ENCODE results near the gene KRTAP5-1.

KRTAP5-1 gene

DNA sequence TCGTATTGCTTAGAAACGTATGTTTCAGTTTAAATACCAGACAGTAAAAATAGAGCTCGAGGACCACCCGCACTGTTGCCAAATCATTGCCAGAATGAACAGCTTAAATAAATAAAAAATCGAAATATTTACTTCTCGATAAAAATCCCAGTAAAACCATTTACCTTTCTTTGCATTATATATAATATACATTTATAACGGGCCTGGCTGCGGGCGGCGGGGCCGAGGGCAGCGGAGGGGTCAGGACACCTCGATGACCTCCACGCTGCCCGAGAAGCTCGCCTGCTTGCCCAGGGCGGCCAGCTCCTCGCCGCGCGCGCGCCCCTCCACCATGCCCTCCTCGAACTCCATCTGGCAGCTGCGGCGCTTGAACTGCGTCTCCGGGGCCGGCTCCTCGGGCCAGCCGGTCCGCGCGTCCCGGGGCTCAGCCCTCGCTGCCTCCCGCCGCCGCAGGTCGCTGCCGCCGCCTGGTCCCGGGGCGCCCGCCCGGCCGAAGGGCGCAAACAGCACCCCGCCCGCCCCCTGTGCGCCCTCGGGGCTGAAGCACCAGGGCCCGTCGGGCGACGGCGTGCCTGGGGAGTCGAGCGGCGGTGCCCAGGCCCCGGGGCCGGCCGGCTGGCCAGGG is 28.7 kb downstream of the KRTAP5-1 start:
- Mint-ChIP-seq H3K27ac (no peak overlapping the region), H3K4me1 (ENCODE audit: low read depth) (no peaks in the 10 kb centered on the region), H3K9me3 (no peaks in the 10 kb centered on the region), H3K36me3 (ENCODE audit: low read depth) (no peaks in the 10 kb centered on the region), H3K27me3 (peaks cover 72% of the 10 kb centered on the region), H3K4me3 (no peak overlapping the region)
- intact Hi-C loops (cut with micrococcal nuclease) = no loop called here

DNA sequence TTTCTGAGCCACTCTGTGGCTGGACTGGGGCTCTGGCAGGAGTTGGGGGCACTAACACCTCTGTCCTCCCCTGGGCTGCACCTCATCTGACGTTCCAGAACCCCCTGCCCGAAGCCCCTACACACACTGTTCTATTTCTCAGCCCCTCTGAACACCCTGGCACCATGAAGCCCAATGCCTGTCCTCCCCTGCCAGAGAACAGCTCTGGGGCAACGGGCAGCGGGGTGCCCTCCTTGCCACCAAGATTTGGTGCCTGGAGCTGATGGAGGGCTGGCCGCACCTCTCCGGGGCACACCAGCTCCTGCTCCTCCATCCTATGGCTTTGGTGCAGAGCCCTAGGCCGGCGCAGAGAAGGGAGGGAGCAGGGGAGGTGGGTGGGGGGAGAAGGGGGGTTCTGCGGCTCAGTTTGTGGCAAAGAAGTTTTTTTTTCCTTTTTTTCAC is 29.4 kb downstream of the KRTAP5-1 start:
- H3K27ac Mint-ChIP-seq = no peak overlapping the region
- intact Hi-C loops (cut with micrococcal nuclease) = no loop called here
- H3K4me3 Mint-ChIP-seq = no peak overlapping the region
- H3K4me1 Mint-ChIP-seq (ENCODE audit: low read depth) = no peaks in the 10 kb centered on the region
- H3K9me3 Mint-ChIP-seq = no peaks in the 10 kb centered on the region
- no peaks in the 10 kb centered on the region for H3K36me3 Mint-ChIP-seq (ENCODE audit: low read depth)
- H3K27me3 Mint-ChIP-seq = peaks cover 69% of the 10 kb centered on the region

DNA sequence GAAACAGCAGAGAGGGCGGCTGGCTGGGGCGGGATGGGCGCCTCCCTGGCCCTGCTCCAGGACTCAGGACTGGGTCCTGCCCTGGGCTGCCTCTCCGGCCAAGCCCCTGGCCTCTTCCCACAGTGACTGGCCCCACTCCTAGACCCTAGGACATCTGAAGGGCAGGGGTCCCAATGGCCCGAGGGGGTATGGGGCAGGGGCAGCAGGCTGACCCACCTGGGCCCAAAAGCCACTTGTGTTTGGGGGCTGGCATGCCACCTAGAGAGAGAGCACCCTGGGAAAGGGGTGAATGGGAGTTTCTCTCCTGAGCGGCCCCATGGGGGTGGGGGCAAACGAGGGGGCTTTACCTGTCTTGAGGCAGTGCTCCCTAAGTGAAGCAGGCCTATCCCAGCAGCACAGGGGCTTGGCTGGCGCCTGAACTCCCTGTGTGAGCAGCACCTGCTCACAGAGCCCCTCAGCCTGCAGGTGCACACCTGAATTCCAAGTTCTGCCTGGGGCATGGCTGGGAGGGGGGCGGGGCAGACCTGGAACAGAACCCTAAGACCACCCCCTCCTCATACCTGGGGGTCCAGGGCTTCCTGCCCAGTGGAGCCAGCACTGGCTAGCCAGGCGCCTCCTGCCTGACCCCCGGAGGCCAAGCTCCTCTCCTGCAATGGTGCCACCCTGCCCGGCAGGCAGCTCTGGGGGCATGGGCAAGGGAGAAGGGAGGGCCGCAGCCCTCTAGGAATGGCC is 29.9 kb downstream of the KRTAP5-1 start:
- Mint-ChIP-seq H3K36me3 (ENCODE audit: low read depth) (no peaks in the 10 kb centered on the region), H3K27ac (no peak overlapping the region), H3K4me3 (no peak overlapping the region), H3K4me1 (ENCODE audit: low read depth) (no peaks in the 10 kb centered on the region), H3K27me3 (peaks cover 67% of the 10 kb centered on the region), H3K9me3 (no peaks in the 10 kb centered on the region)
- intact Hi-C loops (cut with micrococcal nuclease) = no loop called here

DNA sequence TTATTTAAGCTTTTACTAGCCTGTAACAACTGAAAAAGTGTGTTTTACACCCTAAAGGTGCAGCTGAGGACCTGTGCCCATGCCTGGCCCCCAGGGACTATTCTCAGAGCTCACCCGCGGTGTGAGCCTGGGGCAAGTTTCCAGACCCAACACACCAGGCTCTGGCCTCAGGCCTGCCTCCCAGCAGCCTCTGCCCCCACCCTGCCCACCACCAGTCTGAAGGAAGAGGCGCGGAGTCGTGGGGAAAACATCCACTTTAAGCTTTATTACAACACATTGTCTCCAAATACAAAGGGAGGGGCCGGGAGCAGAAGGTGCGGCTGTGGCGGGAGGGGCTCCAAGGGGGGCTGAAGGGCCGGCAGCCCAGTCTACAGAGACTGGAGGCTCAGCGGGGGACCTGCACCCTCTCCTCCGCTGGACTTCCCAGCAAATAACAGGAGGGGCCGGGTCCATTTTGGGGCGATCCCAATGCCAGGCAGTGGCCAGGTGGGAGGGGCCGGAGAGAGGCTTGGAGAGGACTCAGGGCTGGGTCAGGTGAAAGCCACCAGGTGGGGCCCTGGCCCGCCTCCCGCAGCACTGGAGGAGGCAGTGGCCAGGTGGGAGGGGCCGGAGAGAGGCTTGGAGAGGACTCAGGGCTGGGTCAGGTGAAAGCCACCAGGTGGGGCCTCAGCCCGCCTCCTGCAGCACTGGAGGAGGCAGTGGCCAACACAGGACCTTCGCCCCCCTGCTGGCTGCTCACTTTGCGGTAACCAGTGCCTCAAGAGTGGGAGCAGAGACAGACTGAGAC is 31.1 kb downstream of the KRTAP5-1 start:
- no peak overlapping the region for H3K4me3 Mint-ChIP-seq
- peaks cover 68% of the 10 kb centered on the region for H3K27me3 Mint-ChIP-seq
- no peak overlapping the region for H3K27ac Mint-ChIP-seq
- intact Hi-C loops (cut with micrococcal nuclease) = no loop called here
- no peaks in the 10 kb centered on the region for H3K9me3 Mint-ChIP-seq
- peaks cover 1% of the 10 kb centered on the region for H3K4me1 Mint-ChIP-seq (ENCODE audit: low read depth)
- no peaks in the 10 kb centered on the region for H3K36me3 Mint-ChIP-seq (ENCODE audit: low read depth)

DNA sequence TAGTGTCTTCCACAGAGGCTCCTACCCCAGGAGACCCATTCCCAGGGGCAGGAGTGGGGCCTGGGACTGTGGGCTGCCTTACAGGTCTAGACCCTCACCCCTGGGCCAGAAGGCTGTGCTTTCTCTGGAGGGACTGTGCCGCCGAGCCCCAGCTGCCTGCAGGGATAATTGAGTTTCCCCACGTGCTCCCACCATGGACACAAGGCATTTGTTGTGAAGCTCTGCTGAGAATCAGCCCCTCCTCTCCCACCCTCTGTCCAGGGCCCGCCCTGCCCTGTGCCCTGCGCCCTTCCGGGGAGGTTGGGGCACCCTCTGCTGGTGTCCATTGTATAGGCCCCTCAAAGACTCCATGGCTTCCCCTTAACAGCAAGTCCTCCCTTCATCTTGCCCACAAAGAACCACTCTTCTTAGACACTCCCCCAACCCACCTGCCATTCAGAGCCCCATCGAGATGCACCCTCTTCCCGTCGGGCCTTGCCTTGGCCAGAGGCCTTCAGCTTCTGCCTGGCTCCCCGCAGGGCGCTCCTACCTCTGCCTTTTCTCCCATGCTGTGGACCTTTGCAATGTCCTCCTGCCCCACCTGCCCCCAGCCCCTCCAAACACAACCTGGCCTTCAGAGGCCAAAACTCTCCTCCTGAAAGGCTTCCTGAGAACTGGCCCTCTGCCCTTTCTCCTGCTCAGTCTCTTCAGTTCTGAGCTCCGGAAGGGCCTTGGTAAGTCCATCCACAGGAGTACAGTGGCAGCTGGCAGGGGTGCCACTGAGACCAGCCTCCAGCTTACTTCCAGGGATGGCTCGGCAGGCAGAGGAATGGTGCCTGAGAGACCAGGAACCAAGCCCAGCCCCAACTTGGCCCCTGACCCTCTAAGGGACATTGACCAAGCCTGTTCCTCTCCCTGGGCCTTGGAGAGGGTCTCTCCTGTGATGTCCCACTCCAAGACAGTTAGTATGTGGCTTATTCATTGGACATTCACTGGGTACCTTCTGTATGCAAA is 35.4 kb downstream of the KRTAP5-1 start:
- H3K4me3 Mint-ChIP-seq = no peak overlapping the region
- no peaks in the 10 kb centered on the region for H3K36me3 Mint-ChIP-seq (ENCODE audit: low read depth)
- peaks cover 75% of the 10 kb centered on the region for H3K27me3 Mint-ChIP-seq
- H3K4me1 Mint-ChIP-seq (ENCODE audit: low read depth) = peaks cover 17% of the 10 kb centered on the region
- intact Hi-C loops (cut with micrococcal nuclease) = no loop called here
- H3K9me3 Mint-ChIP-seq = no peaks in the 10 kb centered on the region
- H3K27ac Mint-ChIP-seq = no peak overlapping the region

DNA sequence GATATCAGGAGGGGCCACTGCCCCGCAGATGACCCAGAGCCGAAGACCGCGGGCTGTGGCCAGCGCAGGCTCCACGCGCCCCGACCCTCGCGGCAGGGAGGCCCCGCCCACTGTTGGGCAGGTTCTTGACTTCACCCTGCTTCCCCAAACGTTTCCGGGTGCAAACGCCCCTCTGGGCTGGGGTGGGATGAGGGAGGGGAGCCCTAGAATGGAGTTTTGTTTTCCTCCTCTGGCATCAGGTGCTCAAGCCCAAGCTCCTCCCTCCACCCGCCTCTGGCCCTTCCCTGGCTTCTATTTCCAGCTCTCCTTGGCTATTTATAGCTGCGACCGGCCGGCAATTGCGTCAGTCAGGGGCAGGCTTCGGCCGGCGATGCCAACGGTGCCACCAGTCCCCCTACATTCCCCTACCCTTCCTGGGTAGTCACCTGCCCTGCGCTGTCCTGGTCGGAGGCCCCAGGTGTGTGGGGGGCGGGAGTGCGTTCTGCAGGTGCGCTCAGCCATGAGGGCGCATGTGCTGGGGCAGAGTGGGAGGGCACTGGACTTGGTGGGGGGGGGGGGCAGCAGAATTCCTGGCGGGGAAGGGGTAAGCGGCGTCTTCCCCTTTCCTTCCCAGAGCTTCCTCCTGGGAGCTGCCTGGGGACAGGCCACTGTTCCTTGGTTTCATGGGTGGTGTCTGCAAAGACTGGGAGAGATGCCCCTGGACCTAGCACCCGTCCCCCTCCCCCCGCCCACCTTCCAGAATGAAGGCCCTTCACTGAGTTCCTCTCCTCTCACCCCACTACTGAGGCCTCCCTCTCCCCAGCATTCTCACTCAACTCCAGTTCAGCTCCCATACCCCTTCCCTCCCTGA is 36.6 kb downstream of the KRTAP5-1 start:
- Mint-ChIP-seq H3K27ac (no peak overlapping the region), H3K27me3 (peaks cover 75% of the 10 kb centered on the region), H3K4me1 (ENCODE audit: low read depth) (peaks cover 17% of the 10 kb centered on the region), H3K4me3 (peak overlapping the region; percentile 44), H3K9me3 (no peaks in the 10 kb centered on the region), H3K36me3 (ENCODE audit: low read depth) (no peaks in the 10 kb centered on the region)
- intact Hi-C loops (cut with micrococcal nuclease) = no loop called here

DNA sequence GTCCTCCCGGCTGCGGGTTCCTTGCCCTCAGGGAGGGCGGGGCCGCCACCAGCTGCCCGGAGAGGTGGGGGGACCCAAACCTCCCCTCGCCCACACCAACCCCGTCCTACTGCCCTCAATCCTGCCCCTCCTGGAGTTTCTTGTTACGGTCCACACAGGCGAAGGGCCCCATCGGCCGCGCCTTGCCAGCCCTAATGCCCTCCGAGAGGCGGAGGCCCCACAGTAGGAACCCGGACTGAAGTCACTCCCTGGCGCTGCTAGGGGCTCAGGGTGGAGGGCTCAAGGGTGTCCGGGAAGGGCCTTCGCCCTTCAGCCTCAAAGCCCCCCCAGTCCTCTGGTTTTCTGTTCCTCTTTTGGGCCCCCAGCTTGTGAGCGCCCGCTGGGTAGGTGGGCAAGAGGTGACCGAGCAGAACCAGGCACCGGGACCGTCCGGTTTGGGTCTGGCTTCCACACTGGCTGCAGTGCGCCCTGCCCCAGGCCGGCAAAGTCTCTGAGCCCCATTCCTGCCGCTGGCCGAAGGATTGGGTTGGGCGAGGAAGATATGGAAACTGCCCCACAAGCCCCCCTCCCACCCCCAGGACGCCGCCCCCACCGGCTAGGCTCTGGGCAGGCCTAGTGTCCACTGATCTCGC is 37.5 kb downstream of the KRTAP5-1 start:
- Mint-ChIP-seq H3K27me3 (peaks cover 70% of the 10 kb centered on the region), H3K9me3 (no peaks in the 10 kb centered on the region), H3K27ac (no peak overlapping the region), H3K36me3 (ENCODE audit: low read depth) (no peaks in the 10 kb centered on the region), H3K4me3 (peak overlapping the region; percentile 33), H3K4me1 (ENCODE audit: low read depth) (peaks cover 17% of the 10 kb centered on the region)
- intact Hi-C loops (cut with micrococcal nuclease) = no loop called here

DNA sequence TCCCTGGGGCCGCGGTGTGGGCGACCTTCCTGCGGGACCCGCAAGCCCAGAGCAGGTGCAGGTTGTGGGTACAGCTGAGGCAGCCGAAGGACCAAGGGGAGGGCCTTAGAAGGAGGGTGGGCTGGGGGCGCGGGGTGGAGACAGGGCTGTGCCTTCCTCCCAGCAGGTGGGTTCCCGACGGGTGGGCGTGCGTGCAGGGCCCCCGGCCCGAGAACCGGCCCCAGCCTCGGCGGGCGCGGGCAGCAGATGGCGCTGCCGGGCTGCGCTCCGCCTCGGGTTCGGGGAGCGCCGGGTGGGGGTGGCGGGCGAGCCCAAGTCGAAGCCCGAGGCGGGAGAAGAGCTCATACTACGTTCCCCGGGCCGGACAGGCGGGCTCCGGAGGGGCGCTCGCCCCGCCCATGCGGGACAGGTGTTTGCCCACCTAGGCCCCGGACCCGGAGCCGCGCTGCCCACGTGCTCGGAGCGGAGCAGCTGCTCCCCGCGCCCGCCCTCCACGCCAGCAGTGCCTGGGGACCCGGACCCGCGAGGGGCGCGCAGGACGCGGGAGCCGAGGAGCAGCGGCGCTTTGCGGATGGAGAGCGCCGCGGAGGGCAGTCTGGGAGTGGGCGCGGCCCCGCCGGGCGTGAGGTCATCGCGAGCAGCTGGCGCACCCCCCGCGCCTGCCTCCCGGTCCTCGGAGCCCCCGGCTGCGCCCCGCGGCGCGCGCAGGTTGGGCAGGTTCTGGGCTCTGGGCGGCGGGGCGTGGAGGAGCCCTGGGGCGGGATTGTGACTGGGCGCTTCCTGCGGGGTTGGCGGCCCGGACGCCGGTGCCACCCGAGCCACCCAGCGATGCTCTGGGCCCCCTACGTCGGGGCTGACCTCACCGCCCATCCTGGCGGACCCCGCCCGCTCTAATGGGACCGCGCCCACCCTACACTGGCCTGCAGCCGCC is 38.3 kb downstream of the KRTAP5-1 start:
- Mint-ChIP-seq H3K4me1 (ENCODE audit: low read depth) (peaks cover 17% of the 10 kb centered on the region), H3K9me3 (no peaks in the 10 kb centered on the region), H3K27me3 (peaks cover 71% of the 10 kb centered on the region), H3K27ac (no peak overlapping the region), H3K4me3 (peak overlapping the region; percentile 33), H3K36me3 (ENCODE audit: low read depth) (no peaks in the 10 kb centered on the region)
- intact Hi-C loops (cut with micrococcal nuclease) = no loop called here

DNA sequence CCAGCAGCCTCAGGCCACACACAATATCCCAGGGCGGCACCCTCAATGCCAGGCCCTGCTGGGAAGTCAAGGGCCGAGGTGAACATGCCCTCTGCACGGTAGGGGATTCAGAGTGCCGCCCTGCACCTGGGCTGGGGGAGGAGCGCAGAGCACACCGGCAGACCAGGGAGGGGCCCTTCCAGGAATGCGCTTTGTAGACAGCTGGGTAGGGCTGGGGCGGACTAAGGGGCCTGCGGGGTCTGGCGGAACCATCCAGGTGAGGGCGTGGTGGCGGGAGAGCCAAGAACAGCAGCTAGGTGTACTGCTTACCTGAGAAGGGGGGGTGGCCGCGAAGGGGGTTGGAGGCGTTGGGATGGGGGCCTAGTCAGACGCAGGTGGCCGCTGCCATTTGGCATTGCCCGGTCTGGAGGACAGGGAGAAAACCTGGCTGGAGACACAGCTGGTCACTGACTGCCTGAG is 39.0 kb downstream of the KRTAP5-1 start:
- Mint-ChIP-seq H3K36me3 (ENCODE audit: low read depth) (no peaks in the 10 kb centered on the region), H3K27me3 (peaks cover 76% of the 10 kb centered on the region), H3K4me3 (peak overlapping the region; percentile 45), H3K9me3 (no peaks in the 10 kb centered on the region), H3K4me1 (ENCODE audit: low read depth) (peaks cover 17% of the 10 kb centered on the region), H3K27ac (no peak overlapping the region)
- intact Hi-C loops (cut with micrococcal nuclease) = no loop called here

DNA sequence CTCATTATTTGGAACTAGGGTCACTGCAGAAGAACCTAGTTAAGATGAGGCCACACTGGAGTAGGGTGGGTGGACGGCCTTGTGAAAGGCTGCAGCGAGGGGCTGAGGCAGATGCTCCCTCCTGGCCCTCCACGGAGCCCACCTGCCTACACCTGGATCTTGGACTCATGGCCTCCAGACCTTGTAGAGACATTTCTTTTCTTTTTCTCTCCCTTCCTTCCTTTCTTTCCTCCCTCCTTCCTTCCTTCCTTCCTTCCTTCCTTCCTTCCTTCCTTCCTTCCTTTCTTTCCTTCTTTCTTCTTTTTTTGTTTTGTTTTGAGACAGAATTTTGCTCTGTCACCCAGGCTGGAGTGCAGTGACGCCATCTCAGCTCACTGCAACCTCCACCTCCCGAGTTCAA is 39.7 kb downstream of the KRTAP5-1 start:
- no peak overlapping the region for H3K4me3 Mint-ChIP-seq
- intact Hi-C loops (cut with micrococcal nuclease) = no loop called here
- H3K36me3 Mint-ChIP-seq (ENCODE audit: low read depth) = no peaks in the 10 kb centered on the region
- H3K4me1 Mint-ChIP-seq (ENCODE audit: low read depth) = peaks cover 17% of the 10 kb centered on the region
- no peaks in the 10 kb centered on the region for H3K9me3 Mint-ChIP-seq
- H3K27ac Mint-ChIP-seq = no peak overlapping the region
- peaks cover 80% of the 10 kb centered on the region for H3K27me3 Mint-ChIP-seq

DNA sequence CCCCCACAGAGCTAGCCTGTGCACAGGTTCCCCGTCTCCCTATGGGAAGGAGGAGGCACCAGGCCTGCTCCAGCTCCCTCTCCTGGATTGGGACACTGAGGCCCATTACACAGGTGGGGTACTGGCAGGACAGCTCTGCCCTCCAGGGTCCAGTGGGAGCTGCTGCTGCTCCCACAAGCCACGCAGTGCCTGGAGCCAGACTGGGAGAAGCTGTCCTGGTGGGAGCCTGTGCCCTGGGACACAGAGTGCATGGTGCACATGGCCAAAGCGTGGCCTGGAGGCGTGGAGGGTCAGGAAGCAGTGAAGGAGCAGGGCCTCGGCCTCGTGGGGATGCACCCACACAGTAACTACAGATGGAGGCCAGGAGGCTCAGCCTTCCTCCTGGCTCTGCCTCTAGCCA is 40.5 kb downstream of the KRTAP5-1 start:
- H3K9me3 Mint-ChIP-seq = no peaks in the 10 kb centered on the region
- H3K27ac Mint-ChIP-seq = no peak overlapping the region
- peaks cover 17% of the 10 kb centered on the region for H3K4me1 Mint-ChIP-seq (ENCODE audit: low read depth)
- H3K36me3 Mint-ChIP-seq (ENCODE audit: low read depth) = no peaks in the 10 kb centered on the region
- H3K4me3 Mint-ChIP-seq = no peak overlapping the region
- H3K27me3 Mint-ChIP-seq = peaks cover 76% of the 10 kb centered on the region
- intact Hi-C loops (cut with micrococcal nuclease) = no loop called here

Data from dendritic cell treated with granulocyte-macrophage colony-stimulating factor and Interleukin-4, amounts not matched to agents 40 ng/mL and 50 ng/mL, for 4 days (primary cell).